ENCODE measurements around the gene IRGM.
"Not testable (repeated sequence)": the region's sequence is repeated elsewhere in the genome, so short reads cannot be mapped to it uniquely, and the experiment has no call there.

Gene IRGM, protein sequence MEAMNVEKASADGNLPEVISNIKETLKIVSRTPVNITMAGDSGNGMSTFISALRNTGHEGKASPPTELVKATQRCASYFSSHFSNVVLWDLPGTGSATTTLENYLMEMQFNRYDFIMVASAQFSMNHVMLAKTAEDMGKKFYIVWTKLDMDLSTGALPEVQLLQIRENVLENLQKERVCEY

GRCh38 chr5:150846308-150846653 lies at the start of gene IRGM:
IRGM (plus strand) TSS chr5:150846521; CDS start chr5:150848124, 1,603 bp downstream.
- H3K4me3 ChIP-seq (ENCODE audit: low read depth, low read length): not testable (repeated sequence)

DNA sequence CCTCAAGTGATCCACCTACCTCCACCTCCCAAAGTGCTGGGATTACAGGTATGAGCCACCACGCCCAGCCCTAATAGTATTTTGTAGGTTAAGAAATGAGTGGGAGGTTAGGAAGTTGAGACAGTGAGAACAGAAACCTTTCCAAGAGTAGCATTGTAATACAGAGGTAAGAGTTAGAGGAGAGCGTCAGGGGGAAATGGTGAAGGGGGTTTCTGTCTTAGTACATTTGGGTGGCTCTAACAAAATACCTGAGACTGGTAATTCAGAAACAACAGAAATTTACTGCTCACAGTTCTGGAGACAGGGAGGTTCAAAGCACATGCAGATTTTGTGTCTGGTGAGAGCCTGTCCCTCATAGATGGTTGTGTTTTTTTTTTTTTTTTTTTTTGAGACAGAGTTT lies 48.9 kb upstream of the IRGM start:
- no peak overlapping the region for H3K4me3 ChIP-seq (ENCODE audit: low read depth, low read length)
- TF ChIP-seq CTCF (IDR thresholded peaks at IDR 0.05; ENCODE audit: low read depth, low read length): no peak

DNA sequence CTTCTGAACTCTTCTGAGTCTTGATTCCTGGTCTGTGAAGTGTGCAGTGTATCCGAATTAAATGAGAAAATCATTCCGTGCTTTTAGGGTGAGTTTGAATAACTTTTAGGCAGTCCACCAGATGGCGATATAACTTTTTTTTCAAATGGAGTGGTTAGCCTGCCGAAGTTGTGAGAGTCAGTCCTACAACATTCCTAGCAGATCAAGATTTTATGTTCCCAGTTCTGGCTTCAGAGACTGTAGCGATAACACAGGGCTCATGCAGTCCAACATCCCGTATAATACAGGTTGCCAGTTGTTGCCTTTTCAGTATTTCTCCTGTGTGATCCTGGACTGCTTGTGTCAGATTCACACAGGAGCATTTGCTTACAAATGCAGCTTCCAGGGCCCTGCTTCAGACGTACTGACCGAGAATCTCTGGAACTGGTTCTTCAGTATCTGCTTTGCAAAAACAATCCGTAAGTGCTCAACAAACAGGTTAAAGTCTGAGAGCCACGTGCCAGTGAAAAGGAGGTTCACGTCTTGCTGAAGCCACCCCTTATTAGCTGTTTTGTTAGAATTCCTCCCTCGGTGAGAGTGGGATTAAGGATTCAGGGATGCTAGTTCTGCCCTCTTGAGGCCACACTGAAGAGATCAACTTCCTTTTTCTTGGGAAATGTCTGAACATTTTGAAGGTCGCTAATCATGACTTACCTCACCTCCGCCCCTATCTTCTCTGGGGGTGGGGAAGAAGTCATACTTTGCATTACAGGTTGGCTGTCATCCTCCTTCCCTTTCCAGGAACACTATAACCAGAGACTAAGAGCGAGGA lies 45.0 kb upstream of the IRGM start:
- peak overlapping the region; percentile 20 for H3K4me3 ChIP-seq (ENCODE audit: low read depth, low read length)
- peak; percentile 48 for TF ChIP-seq CTCF (IDR thresholded peaks at IDR 0.05; ENCODE audit: low read depth, low read length)

GRCh38 chr5:150804388-150804787 lies 41.9 kb upstream of the IRGM start:
- TF ChIP-seq CTCF (IDR thresholded peaks at IDR 0.05; ENCODE audit: low read depth, low read length): no peak
- no peak overlapping the region for H3K4me3 ChIP-seq (ENCODE audit: low read depth, low read length)

DNA sequence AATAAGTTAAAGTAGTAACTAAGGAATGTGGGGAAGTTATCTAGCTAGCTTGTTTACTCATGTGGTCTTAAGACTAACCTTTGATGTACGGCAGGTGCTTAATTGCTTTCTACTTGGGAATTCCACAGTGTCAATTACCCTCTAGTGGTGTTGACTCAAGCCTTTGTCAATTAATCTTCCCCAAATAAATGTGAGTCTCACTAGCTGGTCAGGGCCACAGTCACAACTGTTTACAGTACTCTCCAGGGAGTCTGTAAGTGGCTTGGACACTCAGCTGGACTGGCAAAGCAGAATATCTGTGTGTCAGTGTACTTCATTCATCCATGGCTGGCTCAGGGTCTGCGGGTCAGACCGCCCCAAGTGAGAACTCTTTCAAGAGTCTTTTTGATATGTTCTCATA lies 37.0 kb upstream of the IRGM start:
- no peak overlapping the region for H3K4me3 ChIP-seq (ENCODE audit: low read depth, low read length)
- TF ChIP-seq CTCF (IDR thresholded peaks at IDR 0.05; ENCODE audit: low read depth, low read length): no peak

- H3K4me3 ChIP-seq (ENCODE audit: low read depth, low read length): no peak overlapping the region
- no peak for TF ChIP-seq CTCF (IDR thresholded peaks at IDR 0.05; ENCODE audit: low read depth, low read length)
Measured at GRCh38 chr5:150815010-150815409, 31.3 kb upstream of the IRGM start.

DNA sequence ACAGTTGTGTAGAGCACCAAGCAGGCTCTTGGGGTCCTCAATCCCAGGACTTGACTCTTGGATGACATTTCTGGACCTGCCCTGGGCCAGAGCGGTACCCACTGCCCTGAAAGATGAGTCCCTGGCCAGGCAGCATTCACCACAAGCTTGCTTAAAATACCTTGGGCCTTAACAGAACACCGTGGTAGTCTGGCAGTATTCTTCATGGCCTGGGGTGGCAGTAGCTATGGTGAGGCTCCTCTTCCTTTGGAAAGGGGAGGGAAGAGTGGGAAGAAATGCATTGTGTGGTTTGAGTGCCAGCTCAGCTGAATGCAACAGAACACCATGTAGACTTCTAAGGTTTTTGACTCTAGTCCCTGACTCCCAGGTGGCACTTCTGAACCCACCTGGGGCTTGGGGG lies 29.4 kb upstream of the IRGM start:
- no peak overlapping the region for H3K4me3 ChIP-seq (ENCODE audit: low read depth, low read length)
- no peak for TF ChIP-seq CTCF (IDR thresholded peaks at IDR 0.05; ENCODE audit: low read depth, low read length)
